Measurements from ENCODE around the gene CUEDC2.
A peak's percentile ranks its signal among the peaks of the same experiment; 100 is the strongest.

The CUEDC2 gene

GRCh38 chr10:102396730-102397151 lies 35.6 kb downstream of the CUEDC2 start:
- no peak for DNase-seq

GRCh38 chr10:102396317-102396650 lies 36.1 kb downstream of the CUEDC2 start:
- DNase-seq = peak in 1 of 2 donors; percentile 32

GRCh38 chr10:102395400-102396316 lies 36.7 kb downstream of the CUEDC2 start, which contains the start of gene NFKB2:
Gene NFKB2 (plus strand): TSS chr10:102395705. CDS start chr10:102395960, 255 bp downstream.
- DNase-seq = peak; percentile 95 to 96

GRCh38 chr10:102394801-102395399 lies 37.5 kb downstream of the CUEDC2 start:
- peak; percentile 75 to 76 for DNase-seq

- DNase-seq = peak; percentile 99
These were observed 38.1 kb downstream of the CUEDC2 start for GRCh38 chr10:102394079-102394800.

GRCh38 chr10:102393411-102394078 lies 38.8 kb downstream of the CUEDC2 start:
- DNase-seq = no peak

- DNase-seq = no peak
These were observed 40.1 kb downstream of the CUEDC2 start for GRCh38 chr10:102392306-102392705.

GRCh38 chr10:102389894-102390293 lies 42.5 kb downstream of the CUEDC2 start:
- no peak for DNase-seq

- no peak for DNase-seq
These were observed 47.6 kb downstream of the CUEDC2 start for GRCh38 chr10:102384606-102385429.

- DNase-seq = peak in 1 of 2 donors; percentile 31
These were observed 48.3 kb downstream of the CUEDC2 start for GRCh38 chr10:102384053-102384452.

- no peak for DNase-seq
These were observed 49.5 kb downstream of the CUEDC2 start for GRCh38 chr10:102382871-102383270.

GRCh38 chr10:102381983-102382382 lies 50.4 kb downstream of the CUEDC2 start:
- DNase-seq = no peak

- DNase-seq = no peak
These were observed 53.0 kb downstream of the CUEDC2 start for GRCh38 chr10:102379383-102379782.

- DNase-seq = no peak
These were observed 55.5 kb downstream of the CUEDC2 start for GRCh38 chr10:102376901-102377300.

GRCh38 chr10:102375867-102376266 lies 56.5 kb downstream of the CUEDC2 start:
- no peak for DNase-seq

GRCh38 chr10:102375250-102375649 lies 57.1 kb downstream of the CUEDC2 start:
- no peak for DNase-seq
